NK-92 (cell line): ENCODE results near the gene UNC5C.

ENCODE experiments used
- DNase-seq: peaks from one replicate; lab custom pipeline; 2025; ENCODE audit not compliant: unreplicated experiment; lab: John Stamatoyannopoulos, UW

Gene UNC5C

DNA sequence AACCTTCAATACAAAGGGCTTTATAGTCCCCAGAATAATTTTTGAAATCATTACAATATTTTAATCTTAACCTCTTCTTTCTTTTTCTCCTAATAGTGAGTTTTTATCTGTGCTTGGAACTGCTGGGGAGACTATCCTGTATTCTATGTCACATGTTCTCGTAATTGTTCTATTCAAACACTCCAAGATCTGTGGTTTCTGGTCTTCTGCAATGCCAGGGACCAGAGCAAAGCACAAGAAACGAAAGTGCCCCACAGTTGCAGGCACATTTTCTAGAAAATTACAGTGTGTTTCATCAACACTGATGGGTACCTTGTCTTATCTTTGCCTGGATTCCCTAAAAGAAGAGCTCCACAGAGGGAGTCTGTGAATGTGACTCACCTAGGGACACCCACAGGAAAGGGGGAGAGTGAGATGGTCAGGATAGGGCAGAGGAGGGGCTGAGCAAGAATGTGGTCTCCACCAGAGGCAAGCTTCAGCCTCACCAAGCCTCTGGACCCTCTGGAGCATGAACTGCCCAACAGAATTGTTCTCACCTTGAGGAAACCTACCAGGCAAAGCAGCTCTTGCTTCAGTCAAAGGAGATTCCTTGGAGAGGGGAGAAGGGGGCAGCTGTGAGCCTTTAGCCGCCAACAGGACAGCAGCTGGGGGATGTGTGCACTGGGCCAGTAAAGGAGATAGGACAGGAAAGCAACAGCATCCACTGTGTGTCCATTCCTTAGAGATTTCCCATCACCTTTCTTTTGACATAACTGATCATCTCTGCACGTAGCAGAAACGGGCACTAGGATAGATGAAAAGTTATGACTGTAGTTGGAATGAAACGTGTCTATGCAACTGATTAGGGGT, 25.9 kb downstream of the UNC5C start:
- DNase-seq, result no peak

DNA sequence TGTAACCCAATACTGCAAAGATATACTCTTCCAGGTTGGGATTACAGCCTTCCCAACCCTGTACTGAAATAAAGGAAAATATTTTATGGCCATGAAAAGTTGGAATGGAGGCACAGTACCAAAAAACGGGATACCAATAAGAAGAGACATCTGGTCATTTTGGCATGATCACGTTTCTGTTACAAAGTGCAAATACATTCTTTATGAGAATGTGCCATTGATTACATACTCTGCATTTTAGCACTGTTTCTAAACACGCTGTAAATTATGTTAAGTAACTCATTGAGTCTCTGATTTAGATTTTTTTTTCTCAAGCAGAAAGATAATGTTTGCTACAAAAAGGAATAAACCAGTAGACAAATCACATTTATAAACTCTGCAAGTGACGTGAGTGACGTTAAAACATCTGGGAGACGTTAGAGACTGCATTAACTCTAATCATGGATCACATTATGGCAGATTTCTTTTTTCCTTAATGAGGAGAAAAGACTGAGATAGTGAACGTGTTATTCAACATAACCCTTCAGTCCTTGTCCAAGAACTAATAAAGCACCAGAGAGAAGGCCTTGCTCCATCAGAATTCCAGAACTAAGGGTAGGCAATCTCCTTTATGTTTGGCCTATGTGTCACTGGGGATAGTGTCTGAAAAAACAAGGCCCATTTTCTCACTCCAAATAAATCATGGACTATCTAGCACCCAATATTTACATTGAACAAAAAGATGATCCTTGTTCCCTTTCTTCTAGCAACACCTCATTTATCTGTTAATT, 31.0 kb downstream of the UNC5C start:
- DNase-seq, result no peak

DNA sequence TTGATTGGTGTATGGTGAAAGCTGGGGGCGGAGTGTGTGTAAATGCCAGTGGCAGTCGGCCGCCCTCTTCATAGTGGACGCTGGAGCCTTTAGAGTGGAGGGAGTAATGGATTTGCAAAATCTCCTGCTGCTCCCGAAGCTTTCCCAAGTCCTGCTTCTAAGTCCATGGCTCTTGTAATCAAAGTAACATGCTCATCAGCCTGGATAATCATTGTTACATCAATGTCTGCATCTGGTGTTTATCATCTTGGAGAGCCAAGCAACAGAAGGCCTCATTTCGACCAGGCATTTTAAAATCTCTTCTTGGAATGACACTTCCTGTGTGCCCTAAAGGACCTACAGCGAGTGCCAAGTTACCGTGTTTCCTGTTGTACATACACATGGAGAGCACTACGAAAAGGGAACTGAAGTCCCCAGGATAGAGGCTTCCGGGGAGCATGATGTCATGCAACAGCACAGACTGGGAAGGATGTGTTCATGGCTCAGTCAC, 32.2 kb downstream of the UNC5C start:
- DNase-seq, result no peak

DNA sequence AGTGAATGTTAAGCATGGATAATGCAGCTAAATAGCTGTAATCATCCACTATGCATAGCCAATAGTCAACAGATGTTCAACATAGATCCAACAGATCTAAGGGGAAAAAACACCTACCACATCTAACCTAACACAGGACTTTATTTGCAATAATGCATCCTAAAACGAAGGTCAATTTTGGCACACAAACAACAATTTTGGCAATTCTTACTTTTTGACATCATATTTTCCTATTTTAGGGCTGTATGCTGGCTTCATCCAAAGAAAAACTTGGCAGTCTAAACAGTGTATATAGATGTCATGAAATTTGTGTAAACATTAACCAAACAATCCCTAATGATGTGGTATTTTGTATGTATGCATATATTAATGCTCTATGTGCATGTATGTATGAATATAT, 33.2 kb downstream of the UNC5C start:
- DNase-seq, result no peak

DNA sequence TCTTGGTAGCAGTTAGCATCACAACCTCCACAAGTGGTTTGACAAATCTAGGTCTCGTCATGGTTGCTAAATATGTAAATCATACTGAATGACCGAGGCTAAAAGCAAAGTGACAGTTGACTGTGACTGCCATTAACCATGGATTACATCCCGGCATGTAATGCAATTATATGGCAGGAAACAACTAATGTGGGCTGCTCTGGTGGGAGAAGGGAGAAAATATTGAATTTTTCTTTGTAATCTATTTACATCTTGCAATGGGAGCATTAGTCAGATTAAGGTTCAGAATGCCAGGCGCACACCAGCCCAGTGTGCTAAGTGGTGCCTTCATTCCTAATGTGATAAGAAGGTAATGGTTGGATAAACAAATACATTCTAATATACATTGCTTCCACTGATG, 35.8 kb downstream of the UNC5C start:
- no peak for DNase-seq

DNA sequence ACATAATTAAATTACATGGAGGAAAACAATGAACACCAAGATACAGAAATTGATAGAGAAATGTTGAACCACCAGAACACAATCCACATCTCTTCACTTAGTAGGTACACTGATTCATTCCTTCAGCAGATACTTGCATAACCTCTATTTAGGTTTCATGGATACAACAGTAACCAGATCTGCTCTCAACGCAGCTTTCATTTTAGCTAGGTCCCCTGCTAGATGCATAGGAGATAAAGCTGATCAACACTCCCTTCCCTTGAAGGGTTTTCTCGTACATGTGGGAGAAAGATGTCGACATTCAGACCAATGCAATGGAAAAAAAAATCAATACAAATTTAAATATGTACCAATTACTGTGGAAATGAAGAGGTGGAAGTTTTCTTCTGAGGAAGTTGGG, 37.3 kb downstream of the UNC5C start:
- DNase-seq, result no peak

DNA sequence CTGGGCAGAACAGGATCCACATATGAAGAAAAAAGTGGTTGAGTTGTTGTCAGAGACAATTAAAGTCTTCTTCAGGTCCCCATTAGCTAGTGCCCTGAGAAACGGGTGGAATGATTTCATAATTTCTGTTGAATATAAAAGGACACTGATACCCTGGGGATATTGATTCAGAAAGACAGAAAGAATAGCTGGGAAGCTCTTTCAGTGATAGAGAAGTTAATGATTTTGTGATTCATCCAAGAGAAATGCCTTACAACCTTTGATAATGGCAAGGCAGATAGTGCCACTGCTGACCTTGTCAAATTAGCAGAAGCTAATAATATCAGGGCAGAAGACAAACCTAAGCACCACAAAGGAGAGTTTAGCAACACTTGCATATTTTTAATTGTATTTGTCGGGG, 37.9 kb downstream of the UNC5C start:
- no peak for DNase-seq

DNA sequence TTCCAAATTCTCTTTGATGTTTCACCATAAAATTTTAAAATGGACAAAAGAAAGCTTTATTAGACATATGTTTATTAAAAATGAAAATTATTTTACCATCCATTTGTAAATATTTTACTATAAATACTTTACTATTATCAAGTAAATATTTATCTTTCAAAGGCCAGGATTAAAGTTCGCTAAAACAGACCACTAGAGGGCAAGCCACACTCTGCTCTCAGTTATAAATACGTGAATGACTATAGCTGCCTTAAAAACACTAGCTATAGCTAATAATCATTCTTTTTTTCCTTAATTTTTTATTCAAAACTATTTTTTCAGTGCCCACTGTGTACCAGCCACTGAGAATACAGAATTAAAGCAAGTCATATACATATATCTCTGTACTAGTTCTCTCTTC, 38.6 kb downstream of the UNC5C start:
- no peak for DNase-seq

DNA sequence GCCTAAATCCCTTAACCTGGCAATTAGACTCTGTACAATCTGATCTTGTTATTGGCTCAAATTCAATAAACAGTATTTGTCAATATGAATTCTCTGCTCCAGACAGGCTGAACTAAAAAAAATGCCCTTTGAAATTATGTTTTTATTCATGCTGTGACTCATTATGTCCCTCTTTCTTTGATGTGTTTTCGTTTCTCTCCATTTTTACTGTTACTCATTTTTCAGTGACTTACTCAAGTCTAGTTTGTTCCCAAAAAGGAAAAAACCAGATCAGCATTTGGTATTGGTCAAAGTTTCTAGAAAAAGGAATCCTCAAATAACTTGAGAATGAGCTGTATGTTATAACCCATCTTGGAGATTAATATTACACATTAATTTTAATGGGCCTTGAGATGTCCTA, 40.4 kb downstream of the UNC5C start:
- no peak for DNase-seq

DNA sequence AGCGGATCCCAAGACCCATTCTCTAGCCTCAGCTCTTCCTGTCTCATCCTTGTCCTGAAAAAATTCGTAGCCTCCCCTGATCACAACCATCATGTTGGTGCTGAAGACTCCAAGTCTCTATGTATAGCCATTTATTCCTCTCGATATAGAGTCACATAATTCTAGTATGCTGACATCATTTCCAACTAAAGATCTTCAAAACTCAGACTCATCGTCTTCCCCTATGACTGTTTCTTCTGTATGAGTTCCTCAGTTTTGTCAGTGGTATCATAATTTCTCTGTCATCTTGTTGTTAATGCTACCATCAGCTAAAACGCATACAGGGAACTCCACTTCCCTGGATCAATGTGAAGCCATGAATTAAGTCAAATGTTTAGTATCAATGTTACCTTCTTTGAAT, 41.2 kb downstream of the UNC5C start:
- DNase-seq, result no peak

DNA sequence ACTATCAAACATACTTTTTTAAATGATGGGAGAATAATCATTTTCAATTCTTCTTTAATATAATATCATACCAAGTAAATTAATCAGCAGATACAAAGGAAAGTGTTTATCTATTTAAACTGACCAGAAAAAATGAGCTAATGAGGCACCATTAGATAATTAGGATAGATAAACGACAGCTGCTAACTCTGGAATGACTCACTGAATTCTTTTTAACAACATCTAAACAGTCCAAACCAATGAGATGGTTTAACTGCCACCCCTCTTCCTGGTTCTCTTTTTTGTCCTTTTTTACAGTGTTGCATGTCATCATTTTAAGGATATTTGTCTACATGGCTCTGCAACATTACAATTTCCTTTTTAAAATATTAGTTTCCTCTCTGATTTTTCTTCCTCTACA, 41.6 kb downstream of the UNC5C start:
- DNase-seq, result no peak

DNA sequence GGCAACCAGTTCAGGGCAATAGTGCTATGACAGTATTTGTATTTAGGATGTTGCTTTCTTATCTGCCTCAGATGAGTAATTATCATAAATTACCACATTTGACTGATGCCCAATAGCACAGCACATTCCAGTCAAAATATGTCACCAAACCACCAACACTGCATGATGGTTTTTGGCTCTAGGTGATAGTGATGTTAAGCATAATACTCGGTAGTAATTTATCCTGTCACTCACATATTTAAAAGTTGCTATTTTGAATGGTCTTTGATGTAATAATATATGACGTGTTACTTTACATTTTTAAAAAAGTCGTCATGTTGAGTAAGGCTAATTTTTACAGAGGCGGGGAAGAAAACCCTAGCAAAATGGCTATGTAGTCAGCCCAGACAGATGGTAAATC, 42.5 kb downstream of the UNC5C start:
- no peak for DNase-seq

DNA sequence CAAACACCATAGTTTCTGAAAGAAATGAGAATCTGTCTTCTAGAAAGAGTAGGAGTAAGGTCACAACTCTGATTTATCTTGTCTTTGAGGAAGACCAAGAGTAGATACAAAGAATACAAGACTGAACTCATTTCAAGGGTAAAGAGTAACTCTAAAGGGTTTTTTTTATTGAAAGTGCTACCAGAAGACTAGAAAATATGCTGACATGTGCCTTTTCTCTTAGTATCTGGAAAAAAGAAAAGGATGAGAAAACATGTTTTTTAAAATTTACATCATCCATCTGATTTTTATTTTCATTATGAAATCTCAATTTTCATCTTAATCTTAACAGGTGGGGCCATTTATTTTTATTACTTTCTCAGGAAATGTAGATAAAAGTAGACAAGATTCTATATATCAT, 43.0 kb downstream of the UNC5C start:
- no peak for DNase-seq

DNA sequence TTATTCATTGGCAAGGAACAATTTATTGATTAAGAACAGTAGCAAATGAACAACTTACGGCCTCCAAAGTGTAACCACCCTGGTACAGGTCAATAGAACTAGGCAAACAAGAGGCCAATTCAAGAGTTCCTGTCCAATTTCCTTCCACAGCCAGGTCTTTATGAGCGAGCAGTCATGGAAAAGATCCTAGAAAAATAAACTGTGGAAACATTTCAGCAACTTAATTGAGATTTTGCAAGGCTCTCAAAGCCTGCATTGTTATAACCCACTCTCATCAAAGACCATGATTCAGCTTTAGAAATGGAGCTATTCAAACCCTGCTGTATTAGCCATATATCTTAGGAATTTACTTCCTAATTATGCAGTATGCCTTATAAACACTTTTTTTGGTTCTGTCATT, 43.6 kb downstream of the UNC5C start:
- no peak for DNase-seq

DNA sequence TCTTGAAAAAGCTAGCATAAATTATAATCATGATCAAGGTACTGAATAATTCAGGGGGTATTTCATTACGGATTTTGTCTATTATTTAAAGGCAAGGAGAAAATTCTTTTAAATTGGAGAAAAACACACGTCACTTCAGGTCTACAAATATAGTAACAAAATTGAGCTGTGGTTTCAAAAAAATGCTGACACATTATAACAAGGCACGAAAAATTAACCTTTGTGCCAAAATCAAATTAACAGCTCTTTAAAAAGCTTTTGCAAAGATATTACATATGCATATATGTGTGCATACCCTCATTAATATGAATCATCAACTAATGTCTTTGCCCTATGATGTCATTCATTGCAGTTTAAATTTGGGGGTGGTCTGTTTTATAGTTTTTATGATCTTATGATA, 44.3 kb downstream of the UNC5C start:
- no peak for DNase-seq

DNA sequence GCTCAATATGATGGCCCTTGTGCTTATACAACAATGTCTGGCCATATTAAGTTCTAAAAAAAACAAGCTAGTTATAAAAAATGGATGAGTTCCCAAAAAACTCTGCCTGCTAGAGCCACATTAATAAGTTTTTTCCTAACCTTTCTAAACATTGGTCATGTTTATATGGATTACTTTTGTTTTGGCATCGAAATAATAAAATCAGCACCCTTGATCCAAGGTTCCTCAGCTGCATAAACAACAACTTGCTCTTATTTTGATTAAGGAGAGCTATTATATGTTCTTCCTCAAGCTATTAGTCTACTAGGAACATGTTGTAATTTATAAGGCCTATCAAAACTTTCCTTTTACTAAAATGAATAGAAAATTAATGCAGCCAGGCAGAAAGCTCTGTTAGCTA, 48.4 kb downstream of the UNC5C start:
- no peak for DNase-seq

DNA sequence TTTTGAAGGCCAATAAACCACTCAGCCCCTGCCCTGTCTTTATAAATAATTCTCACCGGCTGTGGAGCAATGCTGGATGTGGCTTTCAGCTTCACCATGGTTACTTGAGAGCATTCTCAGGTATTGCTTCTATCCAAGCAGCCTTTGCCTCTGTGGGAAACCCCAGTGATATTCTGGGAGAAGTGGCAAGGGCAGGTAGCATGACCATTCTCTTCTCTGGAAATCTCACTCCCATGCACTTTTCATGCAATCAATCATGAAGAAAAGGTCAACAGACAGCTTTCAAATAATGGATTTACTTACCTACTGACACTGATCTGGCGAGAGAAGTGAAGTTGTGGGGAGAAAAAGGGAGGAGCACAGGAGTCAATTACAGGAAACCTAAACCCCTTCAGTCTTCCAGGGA, 49.5 kb downstream of the UNC5C start:
- no peak for DNase-seq

DNA sequence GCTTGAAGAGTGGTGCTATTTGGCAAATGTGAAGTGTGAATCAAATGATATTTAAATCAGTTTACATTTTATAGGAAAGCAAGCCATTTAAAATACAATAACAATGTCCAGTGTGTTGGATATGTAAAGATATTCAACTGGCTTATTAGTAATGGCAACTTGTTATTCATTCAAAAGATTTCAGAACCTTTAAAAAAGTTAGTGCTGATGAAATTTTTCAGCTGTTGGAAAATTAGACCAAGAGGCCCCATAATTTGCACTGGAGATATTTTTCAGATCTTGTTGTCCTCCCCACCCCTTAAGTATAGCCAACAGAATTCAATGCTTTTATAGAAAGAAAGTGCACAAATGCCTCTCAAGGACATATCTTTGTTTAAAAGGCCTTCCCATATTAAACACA, 54.6 kb downstream of the UNC5C start:
- DNase-seq, result no peak

DNA sequence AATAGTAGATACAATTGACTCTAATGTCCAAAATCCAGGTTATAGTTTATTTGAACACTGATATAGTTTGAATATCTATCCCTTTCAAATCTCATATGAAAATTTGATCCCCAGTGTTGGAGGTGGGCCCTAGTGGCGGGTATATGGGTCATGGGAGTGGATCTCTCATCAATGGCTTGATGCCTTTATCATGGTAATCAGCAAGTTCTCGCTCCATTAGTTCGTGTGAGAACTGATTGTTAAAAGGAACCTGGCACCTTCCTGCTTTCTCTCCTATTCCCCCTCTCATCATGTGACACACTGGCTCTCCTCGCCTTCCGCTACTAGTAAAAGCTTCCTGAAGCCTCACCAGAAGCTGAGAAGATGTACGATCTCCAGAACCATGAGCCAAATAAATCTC, 70.1 kb downstream of the UNC5C start:
- DNase-seq, result no peak

DNA sequence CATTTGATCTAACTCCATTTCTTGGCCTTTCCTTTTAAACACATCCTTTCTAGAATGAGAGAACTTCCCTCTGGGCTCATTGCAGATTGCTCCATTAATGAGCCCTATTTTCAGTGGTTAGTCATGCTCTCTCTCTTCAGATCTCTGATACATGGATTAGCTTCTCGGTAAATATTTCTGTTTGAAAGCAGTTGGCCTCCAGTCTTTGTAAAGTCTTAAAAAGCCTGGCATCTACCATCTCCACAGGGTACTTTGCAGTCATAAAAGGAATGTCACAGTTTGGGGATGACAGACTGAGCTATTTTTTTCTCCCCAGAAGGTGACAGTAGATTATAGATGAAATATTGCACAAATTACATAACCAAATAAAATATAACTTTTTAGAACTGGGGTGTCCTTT, 72.7 kb downstream of the UNC5C start:
- DNase-seq, result no peak

DNA sequence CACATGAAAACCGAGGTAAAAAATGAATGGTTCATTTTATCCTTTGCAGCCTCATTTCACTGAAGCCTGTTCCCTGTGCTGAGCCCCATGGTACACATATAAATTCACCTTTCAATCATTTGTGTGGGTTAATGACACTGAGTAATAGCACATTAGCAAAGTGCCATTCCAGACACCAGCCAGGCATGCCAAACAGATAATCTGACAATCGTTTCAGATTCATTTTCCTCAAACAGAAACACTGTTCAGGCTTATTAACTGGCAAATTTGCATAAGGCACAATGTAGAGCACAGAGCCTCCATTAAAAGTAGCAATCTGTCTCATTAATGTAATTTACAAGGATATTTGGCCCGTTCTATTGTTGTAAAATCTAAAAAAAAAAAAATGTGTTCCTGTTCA, 76.2 kb downstream of the UNC5C start:
- DNase-seq, result no peak

DNA sequence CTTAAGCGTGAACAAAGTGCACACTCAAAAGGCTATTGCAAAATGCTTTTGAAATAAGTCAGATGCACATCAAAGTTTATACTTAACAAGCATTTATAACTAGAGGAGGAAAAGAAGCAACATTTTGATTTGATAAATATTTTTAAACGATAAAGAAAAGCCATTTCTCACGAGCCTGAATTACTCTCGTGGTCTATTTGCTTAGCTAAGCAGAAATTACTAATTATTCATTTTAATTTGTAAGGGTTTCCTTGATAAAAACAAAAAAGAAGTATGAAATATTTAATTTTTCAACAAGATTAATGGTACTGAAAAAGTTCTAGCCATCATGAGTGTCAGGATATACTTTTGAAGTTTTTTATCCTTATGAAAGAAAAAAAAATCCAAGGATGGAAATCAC, 78.2 kb downstream of the UNC5C start:
- no peak for DNase-seq
